ENCODE data around the gene TRAPPC2L.
A peak's percentile ranks its signal among the peaks of the same experiment; 100 is the strongest.

Gene TRAPPC2L, protein sequence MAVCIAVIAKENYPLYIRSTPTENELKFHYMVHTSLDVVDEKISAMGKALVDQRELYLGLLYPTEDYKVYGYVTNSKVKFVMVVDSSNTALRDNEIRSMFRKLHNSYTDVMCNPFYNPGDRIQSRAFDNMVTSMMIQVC

DNA sequence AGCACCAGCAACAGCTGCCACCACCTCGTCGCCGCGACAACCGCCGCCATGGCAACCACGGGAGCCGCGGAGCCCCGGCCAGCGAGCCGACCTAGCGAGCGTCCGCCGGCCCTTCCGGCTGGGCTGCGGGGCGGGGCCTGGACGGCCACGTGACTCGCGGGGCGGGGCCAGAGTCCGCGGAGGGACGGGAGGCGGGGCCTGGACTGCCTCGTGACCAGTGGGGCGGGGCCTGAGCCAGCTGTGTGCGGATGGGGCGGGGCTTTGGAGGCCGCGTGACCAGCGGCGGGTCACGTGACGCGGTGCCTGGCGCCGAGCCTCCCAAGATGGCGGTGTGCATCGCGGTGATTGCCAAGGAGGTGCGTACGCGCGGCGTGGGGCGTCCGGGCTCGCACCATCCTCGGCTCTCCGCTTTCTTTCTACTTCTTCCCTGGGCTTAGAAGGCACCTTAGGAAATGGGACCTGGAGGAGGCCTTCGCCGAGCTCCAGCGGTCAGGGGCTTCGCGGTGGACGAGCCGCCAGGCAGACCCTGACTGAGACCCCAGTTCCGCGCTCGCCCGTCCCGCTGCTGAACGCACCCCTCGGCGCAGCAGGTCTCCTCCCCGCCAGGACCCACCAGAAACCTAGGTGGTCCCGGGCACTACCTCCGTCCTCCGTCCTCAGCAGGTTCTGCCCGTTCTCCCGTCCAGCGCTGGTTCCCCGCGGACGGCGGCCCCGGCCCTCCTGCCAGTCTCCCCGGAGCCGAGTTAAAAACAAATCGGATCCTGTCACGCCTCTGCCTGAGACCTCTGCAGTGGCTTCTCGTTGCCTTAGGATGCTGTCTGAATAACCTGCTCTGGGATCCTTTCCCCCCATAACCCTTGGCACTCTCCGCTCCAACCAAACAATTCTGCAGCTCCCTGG is at the start of gene TRAPPC2L, which contains the start of gene GALNS:
TSS of gene TRAPPC2L (plus strand) at position 300 of the 900 bp plus-strand sequence. CDS start at position 324, 24 bp downstream.
TSS of gene GALNS (minus strand) at position 120 of the 900 bp plus-strand sequence. CDS start at position 50, 70 bp downstream.
- peak; percentile 99 for DNase-seq (ENCODE audit: low spot score)

DNA sequence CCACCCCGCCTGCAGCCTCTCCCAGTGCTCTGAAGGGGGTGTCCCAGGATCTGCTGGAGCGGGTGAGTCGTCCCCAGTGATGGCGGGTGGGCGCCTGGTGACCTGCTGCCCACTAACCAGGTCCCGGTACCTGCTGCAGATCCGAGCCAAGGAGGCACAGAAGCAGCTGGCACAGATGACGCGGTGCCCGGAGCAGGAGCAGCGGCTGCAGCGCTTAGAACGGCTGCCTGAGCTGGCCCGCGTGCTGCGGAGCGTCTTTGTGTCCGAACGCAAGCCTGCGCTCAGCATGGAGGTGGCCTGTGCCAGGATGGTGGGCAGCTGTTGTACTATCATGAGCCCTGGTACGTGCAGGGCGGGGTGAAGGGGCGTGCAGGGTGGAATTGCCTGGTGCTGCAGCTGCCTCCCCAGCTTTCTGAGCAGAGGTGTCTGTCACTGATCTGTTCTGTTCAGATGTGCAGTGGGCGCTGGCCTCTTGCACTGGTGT is 49.7 kb upstream of the TRAPPC2L start:
- DNase-seq (ENCODE audit: low spot score): no peak

DNA sequence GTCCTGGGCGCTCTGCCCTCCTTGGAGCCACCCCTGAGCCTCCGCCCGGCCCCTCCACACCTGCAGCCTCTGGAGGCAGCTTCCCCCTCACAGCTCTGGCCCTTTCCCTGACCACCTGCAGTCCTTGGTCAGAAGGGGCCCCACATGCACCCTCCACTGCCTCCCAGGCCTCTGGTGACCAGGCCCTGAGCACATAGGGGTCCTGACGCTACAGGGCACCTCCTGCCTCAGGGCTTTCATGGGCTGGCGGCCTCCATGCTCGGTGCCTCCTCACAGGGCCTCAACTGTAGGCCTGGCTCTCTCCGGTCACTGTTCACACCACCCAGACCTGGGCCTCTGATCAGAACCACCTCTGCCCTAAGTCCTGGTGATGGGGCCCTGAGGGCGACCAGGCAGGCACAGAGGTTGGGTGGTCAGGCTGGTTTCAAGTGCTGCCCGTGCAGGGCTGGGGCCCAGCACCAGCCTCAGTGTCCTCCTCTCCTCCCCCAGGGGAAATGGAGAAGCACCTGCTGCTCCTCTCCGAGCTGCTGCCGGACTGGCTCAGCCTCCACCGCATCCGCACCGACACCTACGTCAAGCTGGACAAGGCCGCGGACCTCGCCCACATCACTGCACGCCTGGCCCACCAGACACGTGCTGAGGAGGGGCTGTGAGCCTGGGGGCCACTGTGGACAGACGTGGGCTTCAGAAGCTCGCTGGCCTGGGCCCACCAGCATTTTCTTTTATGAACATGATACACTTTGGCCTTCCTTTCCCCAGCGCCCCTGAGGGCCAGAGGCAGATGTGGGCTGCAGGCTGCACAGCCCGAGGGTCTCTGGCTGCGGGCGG is 49.1 kb upstream of the TRAPPC2L start:
- DNase-seq (ENCODE audit: low spot score): no peak

DNA sequence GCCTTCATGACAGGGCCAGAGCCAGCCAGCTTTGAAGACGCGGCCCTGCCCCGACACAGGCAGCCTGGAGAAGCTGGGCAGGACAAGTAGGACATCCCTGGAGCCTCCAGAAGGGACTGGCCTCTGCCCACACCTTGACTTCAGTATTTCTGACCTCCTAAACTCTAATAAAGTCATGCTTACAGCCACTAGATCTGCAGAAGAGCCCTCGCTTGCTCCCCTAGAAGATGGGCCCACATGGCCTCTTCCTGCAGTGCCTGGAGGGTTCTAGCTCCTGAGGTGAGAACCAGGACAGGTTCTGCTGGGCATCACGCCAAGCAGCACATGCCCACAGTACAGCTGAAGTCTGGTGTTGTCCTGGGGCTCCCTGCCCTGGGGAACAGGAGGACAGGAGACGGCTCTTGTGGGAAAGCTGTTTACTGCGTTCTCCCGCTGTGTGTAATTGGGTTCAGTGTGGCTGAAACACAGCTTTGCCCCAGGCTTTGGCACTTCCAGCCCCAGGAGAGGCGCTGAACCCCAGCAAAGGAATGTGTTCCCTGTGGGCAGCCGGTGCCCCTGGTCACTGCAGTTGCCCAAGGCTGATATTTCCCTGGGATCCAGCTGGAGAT is 47.8 kb upstream of the TRAPPC2L start:
- no peak for DNase-seq (ENCODE audit: low spot score)

DNA sequence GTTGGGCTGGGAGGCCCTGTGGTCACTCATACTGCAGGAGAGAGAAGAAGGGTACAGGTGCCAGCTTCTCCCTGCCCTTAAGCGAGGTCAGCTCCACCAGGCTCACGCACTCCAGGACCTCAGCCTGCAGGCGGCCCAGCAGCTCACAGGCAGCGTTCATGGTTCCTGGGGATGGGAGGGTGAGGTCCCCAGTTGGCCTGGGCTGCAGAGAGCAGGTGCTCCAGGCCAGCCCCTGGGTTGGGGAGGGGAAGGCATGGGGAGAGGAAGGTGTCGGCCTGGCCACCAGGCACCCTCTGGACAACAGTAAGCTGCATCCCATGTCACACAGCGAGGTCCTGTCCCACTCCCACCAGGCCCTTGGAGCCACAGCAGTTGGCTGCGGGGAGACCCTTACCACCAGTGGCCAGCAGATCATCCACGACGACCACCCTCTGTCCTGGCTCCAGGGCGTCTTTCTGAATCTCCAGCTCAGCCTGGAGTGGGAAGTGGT is 47.2 kb upstream of the TRAPPC2L start:
- DNase-seq (ENCODE audit: low spot score): no peak

DNA sequence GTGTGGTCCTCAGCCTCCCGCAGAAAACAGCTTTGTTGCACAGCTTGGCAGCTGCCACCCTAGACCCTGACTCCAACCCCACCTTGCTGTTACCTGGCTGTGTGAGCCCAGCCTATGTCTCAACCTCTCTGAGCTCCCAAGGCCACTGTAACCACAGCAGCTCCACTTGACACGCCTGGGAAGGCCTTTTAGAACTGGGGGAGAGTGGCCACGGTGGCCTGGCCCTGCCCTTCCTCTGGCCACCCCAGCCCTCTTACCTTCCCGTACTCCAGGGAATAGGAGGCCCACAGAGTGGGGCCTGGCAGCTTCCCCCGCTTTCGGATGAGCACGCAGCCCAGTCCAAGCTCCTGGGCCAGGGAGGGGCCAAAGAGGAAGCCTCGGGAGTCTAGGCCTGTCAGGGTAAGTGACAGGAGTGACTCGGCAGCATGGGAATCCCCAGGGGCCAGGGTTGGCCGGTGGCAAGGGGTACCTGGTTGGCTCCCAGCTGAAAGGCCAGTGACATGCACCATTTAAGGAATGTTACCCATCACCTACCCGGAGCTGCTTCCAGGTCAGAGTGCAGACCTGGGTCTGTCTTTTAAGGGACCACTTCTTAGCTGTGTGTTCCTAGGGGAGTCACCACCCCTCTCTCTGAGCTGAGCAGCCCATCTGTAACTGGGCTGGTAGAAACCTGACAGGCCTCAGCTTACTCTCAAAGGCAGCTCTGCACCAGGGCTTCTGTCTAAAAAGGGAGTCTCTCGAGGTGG is 46.6 kb upstream of the TRAPPC2L start:
- no peak for DNase-seq (ENCODE audit: low spot score)

DNA sequence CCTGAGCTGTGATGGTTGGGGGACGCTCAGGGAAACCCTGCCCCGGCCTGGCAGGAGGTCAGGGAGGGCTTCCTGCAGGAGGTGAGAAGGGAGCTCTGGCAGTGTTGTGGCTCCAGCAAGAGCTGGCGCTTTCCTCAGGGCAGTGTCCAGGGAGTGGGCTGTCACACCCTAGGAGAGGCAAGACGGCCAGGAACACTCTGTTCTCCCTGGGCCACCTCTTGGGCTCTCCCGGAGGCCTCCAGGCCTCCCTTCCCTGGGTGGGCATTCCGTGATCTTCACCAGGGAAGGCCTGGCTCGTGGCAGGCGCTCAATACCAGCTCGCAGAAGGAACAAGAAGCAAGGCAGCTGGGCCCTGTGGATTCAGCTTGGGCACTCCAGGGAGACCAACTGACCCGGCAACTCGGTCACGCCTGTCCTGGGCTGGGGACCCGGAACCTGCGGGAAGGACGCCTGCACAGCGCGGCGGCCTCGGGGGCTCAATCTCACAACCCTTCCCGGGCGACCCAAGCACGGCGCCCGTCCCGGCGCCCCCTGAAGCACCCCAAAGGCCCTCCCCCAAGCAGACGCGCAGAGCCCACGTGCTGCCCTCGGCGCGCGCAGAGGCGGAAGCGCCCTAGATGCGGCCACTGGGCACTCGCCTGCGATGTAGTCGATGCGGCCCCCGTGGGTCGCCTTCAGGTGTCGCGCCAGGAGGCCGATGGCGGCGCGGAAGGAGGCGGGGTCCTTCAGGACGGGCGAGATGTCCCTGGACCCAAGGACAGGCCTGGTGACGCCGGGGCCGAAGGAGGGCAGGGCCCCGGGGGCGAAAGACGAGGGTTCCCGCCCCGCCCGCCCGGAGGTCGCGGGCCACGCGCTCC is 45.8 kb upstream of the TRAPPC2L start:
- peak; percentile 87 for DNase-seq (ENCODE audit: low spot score)

DNA sequence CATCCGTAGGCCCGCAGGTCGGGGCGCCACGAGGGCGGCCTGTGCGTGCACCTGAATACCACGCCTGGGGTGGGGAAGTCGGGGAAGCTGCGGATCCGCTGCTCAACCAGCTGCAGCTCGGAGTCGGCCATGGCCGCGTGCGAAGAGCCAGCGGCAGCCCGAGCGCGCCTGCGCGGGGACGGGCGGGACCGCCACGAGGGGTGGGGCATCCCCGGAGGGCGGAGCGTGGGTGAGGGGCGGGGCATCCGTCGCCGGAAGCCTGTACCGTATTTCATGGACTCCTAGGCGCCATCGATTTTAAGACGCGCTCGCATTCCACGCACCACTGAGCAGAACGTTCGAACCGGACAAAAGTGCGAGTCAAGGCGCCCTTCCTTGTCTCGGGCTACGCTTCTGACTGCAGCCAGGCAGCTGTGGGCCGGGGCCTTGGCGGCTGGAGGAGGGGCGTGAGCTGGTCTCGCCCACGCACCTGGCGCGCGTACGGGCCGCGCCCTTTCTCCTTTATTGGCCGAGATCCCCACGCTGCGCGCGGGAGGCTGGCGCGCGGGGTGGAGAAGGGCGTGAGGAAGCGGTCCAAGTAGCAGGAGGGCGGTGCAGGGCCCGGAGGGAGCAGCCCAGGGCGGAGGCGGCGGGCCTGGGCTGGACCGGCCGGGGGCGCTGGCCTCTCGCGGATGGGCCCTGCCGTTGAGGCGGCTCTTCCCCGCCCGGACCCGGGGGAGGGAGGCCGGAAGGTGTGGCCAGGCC is 45.0 kb upstream of the TRAPPC2L start, which contains the start of gene APRT:
TSS of gene APRT (minus strand) at position 160 of the 744 bp plus-strand sequence. CDS start at position 131, 29 bp downstream.
- peak; percentile 99 for DNase-seq (ENCODE audit: low spot score)

DNA sequence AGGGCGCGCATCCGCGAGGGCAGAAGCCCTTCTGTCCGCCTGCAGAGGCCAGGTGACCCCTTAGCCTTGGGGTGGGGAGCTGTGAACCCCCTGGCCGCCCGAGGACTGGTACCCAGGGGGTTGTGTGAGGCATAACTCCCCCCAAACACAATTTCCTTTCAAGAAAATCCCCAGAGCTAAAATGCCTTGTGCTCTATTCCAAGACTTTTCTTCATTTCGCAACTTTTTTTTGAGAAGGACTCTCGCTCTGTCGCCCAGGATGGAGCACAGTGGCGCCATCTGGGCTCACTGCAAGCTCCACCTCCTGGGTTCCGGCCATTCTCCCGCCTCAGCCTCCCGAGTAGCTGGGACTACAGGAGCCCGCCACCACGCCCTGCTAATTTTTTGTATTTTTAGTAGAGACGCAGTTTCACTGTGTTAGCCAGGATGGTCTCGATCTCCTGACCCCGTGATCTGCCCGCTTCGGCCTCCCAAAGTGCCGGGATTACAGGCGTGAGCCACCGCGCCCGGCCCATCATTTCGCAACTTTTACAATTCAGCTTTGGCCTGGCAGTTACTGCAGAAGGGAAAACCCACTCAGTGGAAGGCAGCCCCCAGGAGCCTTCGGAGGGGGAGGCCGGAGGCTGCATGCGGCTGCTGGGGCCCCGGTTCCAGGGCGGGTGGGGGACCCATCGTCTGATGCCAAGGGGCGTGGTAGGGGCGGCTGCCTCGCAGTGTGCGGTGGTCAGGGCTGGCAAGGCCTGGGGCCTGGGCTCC is 44.2 kb upstream of the TRAPPC2L start:
- DNase-seq (ENCODE audit: low spot score): no peak

DNA sequence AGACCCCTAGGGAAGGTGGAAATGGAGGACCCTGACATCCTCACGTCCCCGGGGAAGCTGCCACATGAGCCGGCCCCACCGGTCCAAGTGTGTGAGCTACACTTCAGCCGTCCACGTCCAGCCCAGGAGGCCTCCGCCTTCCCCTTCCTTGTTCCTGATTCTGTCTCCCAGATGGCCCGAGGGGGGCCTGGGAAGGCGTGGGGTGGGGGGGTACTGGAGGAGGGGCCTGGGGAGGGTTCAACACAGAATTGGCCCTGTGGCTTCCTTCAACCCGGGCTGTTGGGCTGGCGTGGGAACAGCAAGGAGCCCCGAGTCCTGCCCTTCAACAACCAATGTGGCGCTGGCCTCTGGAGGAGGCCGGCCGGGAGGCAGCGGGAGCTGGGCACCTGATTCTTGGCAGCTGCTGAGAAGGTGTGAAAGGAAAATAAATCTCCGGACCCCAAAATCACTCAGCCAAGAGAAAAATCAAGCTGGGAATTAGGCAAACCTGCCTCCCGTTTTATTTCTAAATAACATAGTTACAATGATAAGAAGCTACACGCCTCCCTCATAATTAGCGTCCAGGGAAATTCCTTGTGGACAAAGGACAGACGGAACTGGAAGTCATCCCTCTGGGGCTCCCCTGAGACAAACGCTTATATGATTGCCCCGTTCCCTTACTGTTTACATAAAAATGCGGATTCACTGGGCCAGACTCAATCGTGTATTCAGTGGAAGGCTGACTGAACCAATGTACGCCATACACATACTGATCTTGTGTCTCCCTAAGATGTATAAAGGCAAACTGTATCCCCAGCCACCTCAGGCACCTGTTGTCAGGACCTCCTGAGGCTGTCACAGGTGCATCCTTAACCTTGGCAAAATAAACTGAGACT is 43.4 kb upstream of the TRAPPC2L start:
- no peak for DNase-seq (ENCODE audit: low spot score)

DNA sequence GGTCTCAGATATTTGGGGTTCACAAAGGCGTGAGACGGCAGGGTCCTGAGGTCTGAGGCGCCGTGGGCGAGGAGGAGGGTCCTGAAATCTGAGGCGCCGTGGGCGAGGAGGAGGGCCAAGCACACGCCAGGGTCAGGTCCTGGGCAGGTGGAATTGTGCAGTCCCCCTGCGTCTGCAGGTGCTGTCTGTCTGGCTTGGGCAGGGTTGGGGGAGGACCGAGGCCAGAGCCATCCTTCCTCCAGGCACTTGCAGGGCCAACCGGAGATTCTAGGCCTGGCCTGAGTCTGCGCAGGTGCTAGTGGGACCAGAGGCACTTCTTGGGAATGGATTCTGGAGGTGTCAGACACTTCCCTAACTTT is 42.8 kb upstream of the TRAPPC2L start:
- DNase-seq (ENCODE audit: low spot score): no peak

DNA sequence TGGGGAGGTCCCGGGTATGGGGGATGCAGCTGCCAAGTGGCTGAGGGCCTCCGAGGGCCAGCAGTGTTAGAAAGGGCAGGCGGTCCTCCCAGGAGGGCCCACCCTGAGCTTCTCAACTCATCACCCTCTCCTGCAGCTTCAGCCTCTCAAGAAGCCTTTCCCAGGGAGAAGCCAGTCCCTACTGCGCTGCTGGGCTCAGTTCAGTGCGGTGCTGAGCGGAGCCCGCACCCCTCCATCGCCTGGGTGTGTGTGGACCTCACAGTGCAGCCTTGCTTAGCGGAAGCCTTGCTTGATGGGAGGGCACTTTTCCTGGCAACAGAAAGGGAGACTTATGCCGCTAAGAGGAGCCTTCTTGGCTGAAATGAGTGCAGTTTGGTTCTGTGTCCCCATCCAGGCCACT is 41.7 kb upstream of the TRAPPC2L start:
- DNase-seq (ENCODE audit: low spot score): no peak

DNA sequence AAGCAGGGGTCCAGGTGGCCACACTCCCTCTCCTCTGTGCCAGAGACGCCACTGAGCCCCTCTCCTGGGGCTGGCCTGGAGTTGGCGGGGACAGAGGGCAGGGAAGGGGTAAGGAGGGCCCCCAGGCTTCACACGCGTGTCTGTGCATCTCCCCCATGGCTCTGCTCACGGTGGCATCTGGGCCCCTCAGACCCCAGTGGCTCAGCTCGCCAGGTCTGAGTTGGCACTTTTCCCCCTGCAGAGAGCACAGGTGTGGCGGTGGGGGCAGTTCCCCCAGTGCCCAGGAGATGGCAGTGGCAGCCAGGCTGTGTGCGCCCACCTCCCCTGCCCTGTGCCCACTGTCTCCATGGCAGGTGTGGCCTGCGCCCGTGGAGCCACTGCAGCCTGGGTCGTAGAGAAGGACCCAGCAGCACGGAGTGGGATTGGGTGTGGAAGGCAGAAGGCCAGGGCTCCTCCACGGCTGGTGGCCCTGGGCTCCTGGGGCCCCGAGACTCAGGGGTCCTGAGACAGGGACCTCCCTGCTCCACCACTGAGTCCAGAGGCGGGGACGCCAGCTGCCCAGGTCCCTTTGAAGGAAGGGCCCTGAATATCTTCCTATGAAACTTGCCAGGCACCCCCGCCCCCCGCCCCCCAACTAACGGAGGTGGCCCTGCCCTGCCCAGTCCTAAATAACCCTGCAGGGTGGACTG is 40.9 kb upstream of the TRAPPC2L start:
- no peak for DNase-seq (ENCODE audit: low spot score)

DNA sequence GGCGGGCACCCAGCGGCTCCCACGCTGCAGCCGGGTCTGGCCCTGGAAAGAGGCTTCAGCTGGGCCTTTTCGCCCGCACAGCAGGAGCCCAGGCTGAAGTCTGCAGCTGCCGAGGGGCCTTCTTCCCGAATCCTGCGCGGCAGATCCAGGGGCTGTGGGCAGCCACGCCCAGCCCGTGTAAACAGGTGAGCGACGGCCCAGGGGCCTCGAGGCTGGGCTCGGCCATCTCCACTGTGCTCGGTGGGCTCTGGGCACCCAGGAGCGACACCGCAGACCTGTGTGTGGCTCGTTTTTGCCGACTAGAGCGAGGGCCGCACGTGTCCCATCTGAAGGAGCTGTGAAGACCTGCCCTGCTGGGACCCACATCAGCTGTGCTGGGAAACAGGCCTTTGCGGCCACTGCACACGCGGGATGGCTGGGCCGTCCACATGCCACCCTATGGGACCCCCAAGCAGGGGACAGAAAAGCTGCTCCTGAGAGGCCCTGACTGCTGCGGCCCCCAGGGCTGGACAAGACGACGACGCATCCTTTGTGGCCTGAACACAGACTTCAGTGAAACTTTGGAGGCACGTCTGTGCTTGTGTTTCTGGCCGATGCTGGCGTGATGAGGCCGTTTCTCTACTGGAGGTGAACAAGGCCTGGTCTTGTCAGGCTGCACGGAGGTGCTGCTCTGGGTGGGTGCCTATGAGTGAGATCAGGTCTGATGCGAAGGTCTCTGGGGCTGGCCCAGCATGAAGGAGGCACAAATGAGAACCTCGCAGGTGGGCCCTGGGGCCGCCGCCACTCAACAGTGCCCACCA is 40.0 kb upstream of the TRAPPC2L start:
- DNase-seq (ENCODE audit: low spot score): no peak

DNA sequence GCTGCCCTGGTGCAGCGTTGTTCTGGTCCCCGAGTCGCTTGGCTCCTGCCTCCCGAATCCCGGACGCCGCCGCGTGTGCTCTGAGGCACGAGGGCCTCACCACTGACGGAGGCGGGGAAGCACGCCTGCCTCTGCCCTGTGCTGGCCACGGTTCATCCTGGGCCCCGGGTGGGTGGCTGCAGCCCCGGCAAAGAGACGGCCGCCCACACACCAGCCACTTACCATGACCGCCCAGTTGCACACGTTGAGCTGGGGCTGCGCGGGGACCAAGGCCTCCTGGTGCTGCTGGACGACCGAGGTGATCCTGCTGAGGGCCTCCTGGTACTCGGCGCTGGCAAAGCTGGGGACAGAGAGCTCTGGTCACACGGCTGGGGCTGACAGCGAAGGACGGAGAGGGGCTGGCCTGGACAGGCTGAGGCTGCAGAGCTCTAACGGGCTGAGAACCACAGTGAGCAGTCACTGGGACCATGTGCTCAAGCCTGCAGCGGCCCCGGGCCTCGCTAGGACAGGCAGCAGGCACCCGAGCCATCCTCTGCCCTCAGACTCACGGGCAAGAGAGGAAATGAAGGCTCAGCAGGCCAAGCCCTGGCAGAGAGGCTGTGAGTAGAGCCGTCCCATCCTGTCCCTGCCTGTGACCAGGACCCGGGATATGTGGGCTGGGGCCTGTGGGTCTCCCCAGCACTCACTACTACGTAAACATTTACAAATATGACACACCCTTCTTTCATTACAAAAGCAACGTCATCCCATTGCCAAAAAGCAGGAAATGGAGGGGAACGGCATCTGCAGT is 38.9 kb upstream of the TRAPPC2L start:
- DNase-seq (ENCODE audit: low spot score): no peak

Data from hepatic stellate cell (primary cell).